HepG2 (cell line): ENCODE measurements around the gene VGF. TPM values are rescaled to one million over a fixed set of nuclear protein-coding genes. Genes with fewer than 3 reads are reported as not detected.

ENCODE experiments used
- ATAC-seq: fragments of 200-7000 bp; cut with Tn5 transposase; 3 replicates; pipeline ENCODE4 v1.9.1; 2020; ENCODE audit warnings: mild to moderate bottlenecking, moderate library complexity
- BruUV-seq: library from RNA; stranded (reverse); fragments of 400-500 nt; replicated peaks from 2 replicates; lab custom pipeline; 2021; lab: Mats Ljungman, UMichigan
- CTCF ChIA-PET: fragments of 300-600 bp; formaldehyde crosslinking; extraction: SDS; loops from one replicate; lab custom pipeline; 2021; ENCODE audit warnings: low total read pairs, inconsistent platforms, low intra/inter-chr PET ratio; lab: Yijun Ruan, JAX
- POLR2A ChIA-PET: fragments of 350-600 bp; sonication (Branson Sonifier 250); formaldehyde crosslinking; loops from one replicate; lab custom pipeline; 2020; ENCODE audit warnings: antibody characterized with exemption, inconsistent platforms; lab: Yijun Ruan, JAX
- DNase-seq: peaks from one replicate; pipeline ENCODE4 v3.0.0-alpha.2; 2015; ENCODE audit warnings: low spot score
- FAIRE-seq: peaks from 3 replicates; lab custom pipeline; 2011; peaks lifted over from hg19 to GRCh38; lab: Jason Lieb, UNC
- H2AFZ ChIP-seq: one replicate; pipeline ENCODE4 v1.6.1; 2011; ENCODE audit warnings: low read length, inconsistent platforms
- H3K27ac ChIP-seq: fragments of 300-600 bp; 3 replicates; pipeline ENCODE4 v1.8.0; 2011; ENCODE audit warnings: mixed run types, mild to moderate bottlenecking, mixed read lengths, low read length, inconsistent platforms; ENCODE audit not compliant: insufficient read depth; ENCODE audit errors: extremely low read length
- H3K27me3 ChIP-seq, 2 experiments: fragments of 200-600 bp in 1 of 2; 2 replicates in 1 of 2; 3 replicates in 1 of 2; pipeline versions ENCODE4 v1.6.0 to v1.8.0; 2011; ENCODE audit warnings: low read length in 2 of 2, mild to moderate bottlenecking in 2 of 2, moderate library complexity in 2 of 2, inconsistent platforms in 1 of 2; ENCODE audit not compliant: insufficient read depth in 2 of 2, control insufficient read depth in 1 of 2
- H3K36me3 ChIP-seq, 2 experiments: fragments of 200-600 bp in 1 of 2; replicated peaks in 1 of 2; 2 replicates in 1 of 2; 3 replicates in 1 of 2; pipeline versions ENCODE4 v1.5.1 to v1.8.0; 2011; ENCODE audit warnings: low read length in 2 of 2, inconsistent platforms in 1 of 2; ENCODE audit not compliant: insufficient read depth in 2 of 2, control insufficient read depth in 1 of 2
- H3K4me1 ChIP-seq: 2 replicates; pipeline ENCODE4 v1.5.1; 2012; ENCODE audit warnings: low read length, inconsistent platforms; ENCODE audit not compliant: insufficient read depth
- H3K4me2 ChIP-seq: 2 replicates; pipeline ENCODE4 v1.6.0; 2011; ENCODE audit warnings: low read depth, low read length, inconsistent platforms
- H3K4me3 ChIP-seq, 3 experiments: fragments of 200-600 bp in 1 of 3; sonication (generic), shearing (Covaris generic) in 1 of 3; replicated peaks in 1 of 3; 2 replicates each; pipeline ENCODE4 v1.5.1; 2011 to 2016; ENCODE audit warnings: low read length in 3 of 3, inconsistent platforms in 2 of 3, low read depth in 2 of 3, mild to moderate bottlenecking in 2 of 3, control low read depth in 1 of 3, mixed read lengths in 1 of 3; ENCODE audit not compliant: insufficient read depth in 1 of 3
- H3K79me2 ChIP-seq: one replicate; pipeline ENCODE4 v1.6.1; 2011; ENCODE audit warnings: low read length, inconsistent platforms; ENCODE audit not compliant: insufficient read depth
- H3K9ac ChIP-seq: 2 replicates; pipeline ENCODE4 v1.6.0; 2011; ENCODE audit warnings: mild to moderate bottlenecking, low read depth, low read length, inconsistent platforms; ENCODE audit not compliant: insufficient read depth
- H3K9me3 ChIP-seq: 2 replicates; pipeline ENCODE4 v1.5.1; 2012; ENCODE audit warnings: mild to moderate bottlenecking, low read length
- H4K20me1 ChIP-seq: 2 replicates; pipeline ENCODE4 v1.6.0; 2011; ENCODE audit warnings: inconsistent platforms, mild to moderate bottlenecking, low read length, moderate library complexity; ENCODE audit not compliant: insufficient read depth
- CBFB ChIP-seq: sonication (generic); formaldehyde crosslinking; IDR thresholded peaks from 2 replicates; pipeline ENCODE4 v1.4.0; 2020; ENCODE audit warnings: missing genetic modification reagents
- DPF2 ChIP-seq: sonication (generic); formaldehyde crosslinking; IDR thresholded peaks from 2 replicates; pipeline ENCODE4 v1.4.0; 2020; ENCODE audit warnings: mild to moderate bottlenecking, low read depth, missing genetic modification reagents, borderline replicate concordance
- EEA1 ChIP-seq: sonication (generic); formaldehyde crosslinking; IDR thresholded peaks from 2 replicates; pipeline ENCODE4 v1.5.1; 2020; ENCODE audit warnings: mild to moderate bottlenecking, missing genetic modification reagents, borderline replicate concordance
- FOSL2 ChIP-seq: sonication (generic); formaldehyde crosslinking; IDR thresholded peaks from 2 replicates; pipeline ENCODE4 v1.4.0; 2020; ENCODE audit warnings: missing genetic modification reagents
- GLMP ChIP-seq: sonication (generic); formaldehyde crosslinking; IDR thresholded peaks from 2 replicates; pipeline ENCODE4 v1.9.0; 2021; ENCODE audit warnings: missing genetic modification reagents, mild to moderate bottlenecking, borderline replicate concordance
- IKZF1 ChIP-seq: fragments of 450-650 bp; IDR thresholded peaks from 2 replicates; pipeline ENCODE4 v1.7.1; 2016
- IRF9 ChIP-seq: sonication (generic); formaldehyde crosslinking; IDR thresholded peaks from 2 replicates; pipeline ENCODE4 v1.8.0; 2022; ENCODE audit warnings: missing genetic modification reagents, mild to moderate bottlenecking, borderline replicate concordance
- MYNN ChIP-seq: sonication (generic); formaldehyde crosslinking; IDR thresholded peaks from 2 replicates; pipeline ENCODE4 v1.4.0; 2020; ENCODE audit warnings: mild to moderate bottlenecking, low read depth, missing genetic modification reagents
- NFRKB ChIP-seq: fragments of 450-650 bp; IDR thresholded peaks from 2 replicates; pipeline ENCODE4 v1.6.1; 2017
- SRSF9 ChIP-seq: fragments of 200-400 bp; formaldehyde crosslinking; IDR thresholded peaks from 2 replicates; pipeline ENCODE4 v1.6.1; 2018; ENCODE audit warnings: borderline replicate concordance, mild to moderate bottlenecking, low read depth, low read length; ENCODE audit not compliant: insufficient read depth, poor library complexity, severe bottlenecking
- ZBTB46 ChIP-seq: sonication (generic); formaldehyde crosslinking; IDR thresholded peaks from 2 replicates; pipeline ENCODE4 v1.4.0; 2020; ENCODE audit warnings: mild to moderate bottlenecking, missing genetic modification reagents, borderline replicate concordance
- ZMYM4 ChIP-seq: sonication (generic); formaldehyde crosslinking; IDR thresholded peaks from 2 replicates; pipeline ENCODE4 v1.8.1; 2023; ENCODE audit warnings: mild to moderate bottlenecking, missing genetic modification reagents
- ZNF34 ChIP-seq: sonication (generic); formaldehyde crosslinking; IDR thresholded peaks from 2 replicates; pipeline ENCODE4 v1.4.0; 2020; ENCODE audit warnings: mild to moderate bottlenecking, missing genetic modification reagents, borderline replicate concordance
- ZNF577 ChIP-seq: sonication (generic); formaldehyde crosslinking; IDR thresholded peaks from 2 replicates; pipeline ENCODE4 v1.4.0; 2020; ENCODE audit warnings: mild to moderate bottlenecking, low read depth, missing genetic modification reagents, borderline replicate concordance
- ZNF878 ChIP-seq: sonication (generic); formaldehyde crosslinking; IDR thresholded peaks from 2 replicates; pipeline ENCODE4 v1.8.1; 2023; ENCODE audit warnings: mild to moderate bottlenecking, missing genetic modification reagents, moderate library complexity
- WGBS: methylation state at CpG from one replicate; pipeline ENCODE4 v1.1.6; 2017; ENCODE audit warnings: low lambda C conversion rate; 5-methylcytosine and 5-hydroxymethylcytosine counted together
- in situ Hi-C: cut with HindIII; loops from 2 replicates; pipeline ENCODE4 v1.10.0; 2017; ENCODE audit warnings: low pct_unique_long_range_greater_than_20kb; ENCODE audit not compliant: extremely low pct_ligation_motif_present
- intact Hi-C: fragments of 100-400 bp; cut with micrococcal nuclease; formaldehyde crosslinking; loops from one replicate; pipeline ENCODE4 v1.10.0; 2022; ENCODE audit not compliant: unreplicated experiment
- polyA plus RNA-seq, 8 experiments: library from polyadenylated mRNA; depleted of rRNA in 3 of 8; stranded (reverse) in 7 of 8; unstranded in 1 of 8; fragments of >200 nt; fragmentation: Illumina TruSeq in 4 of 8; extraction: Trizol in 4 of 8; gene quantifications; 2 replicates each; pipeline versions ENCODE4 v1.2.1 to v1.2.3, GENCODE V29; 2011 to 2016; ENCODE audit warnings: low read depth in 4 of 8, missing spikeins in 1 of 8, mixed read lengths in 1 of 8; ENCODE audit not compliant: insufficient read depth in 1 of 8
- total RNA-seq, 5 experiments: library from RNA; depleted of rRNA; stranded (reverse); fragments of >200 nt; fragmentation: Illumina TruSeq; extraction: Trizol; gene quantifications; 2 replicates each; pipeline ENCODE4 v1.2.3, GENCODE V29; 2016; ENCODE audit warnings: low read depth in 1 of 5

VGF gene
- total and polyA plus RNA-seq, 2 of the 13 experiments (the other 11 are each of a cell fraction or from before 2014, with no cell fraction given), result 0.12 to 0.46 TPM

- Histone ChIP-seq H3K9me3 (no peaks in the 10 kb centered on the region), H4K20me1 (no peaks in the 10 kb centered on the region), H3K79me2 (no peaks in the 10 kb centered on the region), H3K4me3 (peak overlapping the region in 2 of 3 experiments; percentile 16 to 56; a peak in 2 of 6 replicates), H2AFZ (no peak overlapping the region), H3K4me2 (peak overlapping the region; percentile 57; the same call in 1 of the 2 replicates), H3K27ac (no peak overlapping the region), H3K9ac (no peak overlapping the region), H3K36me3 (no peaks in the 10 kb centered on the region), H3K27me3 (peaks cover 11 to 46% of the 10 kb centered on the region in 2 experiments), H3K4me1 (peaks cover 47% of the 10 kb centered on the region)
- BruUV-seq, result no TSS peak
- ATAC-seq (no peak), DNase-seq (no peak), FAIRE-seq (no peak)
- 4% methylated on average over 4 of the region's 27 CpGs for WGBS
- CTCF ChIA-PET, result no interaction called here
- in situ Hi-C loops, result no loop called here
- TF ChIP-seq FOSL2 (CRISPR knock-in tag) (no peak), ZNF577 (CRISPR knock-in tag) (no peak), MYNN (CRISPR knock-in tag) (no peak), IKZF1 (no peak), NFRKB (no peak), GLMP (CRISPR knock-in tag) (no peak)
- POLR2A ChIA-PET, result no interaction called here
- intact Hi-C loops, result loop anchor here (5.0 kb wide), 1 partner anchor 697 kb away; the partner anchor contains the start of gene NYAP1
Observed at GRCh38 chr7:101179713-101180112, 14.3 kb upstream of the VGF start.

- FAIRE-seq (no peak), ATAC-seq (no peak), DNase-seq (no peak)
- Histone ChIP-seq H3K79me2 (no peaks in the 10 kb centered on the region), H3K27me3 (peaks cover 13 to 51% of the 10 kb centered on the region in 2 experiments), H3K4me3 (peak overlapping the region in 1 of 3 experiments; percentile 56; a peak in 1 of 6 replicates), H3K9ac (no peak overlapping the region), H3K36me3 (no peaks in the 10 kb centered on the region), H3K9me3 (no peaks in the 10 kb centered on the region), H3K27ac (no peak overlapping the region), H3K4me2 (peak overlapping the region; percentile 32; the same call in 1 of the 2 replicates), H3K4me1 (peaks cover 47% of the 10 kb centered on the region), H2AFZ (no peak overlapping the region), H4K20me1 (no peaks in the 10 kb centered on the region)
- ChIA-PET CTCF (no interaction called here), POLR2A (no interaction called here)
- in situ Hi-C loops (no loop called here), intact Hi-C loops (no loop called here)
- WGBS, result 9% methylated on average over 20 of the region's 20 CpGs
- BruUV-seq, result no TSS peak
- no peak for TF ChIP-seq DPF2
- TF ChIP-seq ZNF878 (CRISPR knock-in tag), result no peak
- no peak for TF ChIP-seq IRF9
- no peak for TF ChIP-seq ZNF34 (CRISPR knock-in tag)
- TF ChIP-seq EEA1 (CRISPR knock-in tag), result no peak
- TF ChIP-seq CBFB, result no peak
- no peak for TF ChIP-seq SRSF9
- no peak for TF ChIP-seq ZBTB46 (CRISPR knock-in tag)
- no peak for TF ChIP-seq ZMYM4
Observed at GRCh38 chr7:101179117-101179516, 13.7 kb upstream of the VGF start.
